NOMO-1 (cell line): Measurements from ENCODE around the gene FBRS.
"Not testable (repeated sequence)": the region's sequence is repeated elsewhere in the genome, so short reads cannot be mapped to it uniquely, and the experiment has no call there.

Experiments
- DNase-seq, 2 experiments: peaks; one replicate each; lab custom pipeline; 2025; ENCODE audit not compliant: unreplicated experiment in 2 of 2; lab: John Stamatoyannopoulos, UW

Gene FBRS

DNA sequence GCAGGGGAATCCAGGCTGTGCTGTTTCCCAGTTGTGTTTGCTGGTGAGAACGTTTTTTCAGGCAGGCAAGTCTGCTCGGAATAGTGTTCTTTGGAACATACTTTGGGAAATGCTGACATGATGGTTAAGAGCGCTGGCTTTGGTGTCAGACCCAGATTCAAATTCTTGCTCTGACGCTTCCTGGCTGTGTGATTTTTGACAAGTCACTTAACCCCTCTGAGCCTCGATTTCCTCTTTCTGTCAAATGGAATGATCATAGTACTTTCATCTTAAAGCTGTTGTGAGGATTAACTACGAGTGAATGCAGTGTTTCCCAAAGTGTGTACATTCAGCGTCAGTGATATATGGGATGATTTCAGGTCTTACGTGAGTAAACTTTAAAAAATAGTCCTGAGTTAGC lies 4.8 kb downstream of the FBRS start:
- no peak for DNase-seq

DNA sequence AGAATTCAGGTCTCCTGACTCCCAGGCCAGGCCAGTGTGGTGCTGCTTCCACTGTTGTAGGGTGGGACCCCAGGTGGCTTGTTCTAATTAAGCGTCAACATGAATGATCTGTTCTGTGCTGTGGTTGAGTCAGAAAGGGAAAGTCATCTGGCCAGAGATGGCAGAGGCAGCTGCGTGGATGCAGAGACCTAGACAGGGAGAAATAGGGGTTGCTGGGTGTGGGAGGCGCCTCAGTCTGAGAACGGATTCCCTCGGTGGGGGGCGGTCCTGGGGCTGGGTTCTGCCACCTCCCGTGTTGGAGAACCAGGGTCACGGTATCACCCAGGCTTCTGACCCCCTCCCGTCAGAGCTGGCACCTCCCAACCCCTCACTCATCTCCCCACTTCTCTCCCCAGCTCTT lies 5.6 kb downstream of the FBRS start:
- no peak for DNase-seq

DNA sequence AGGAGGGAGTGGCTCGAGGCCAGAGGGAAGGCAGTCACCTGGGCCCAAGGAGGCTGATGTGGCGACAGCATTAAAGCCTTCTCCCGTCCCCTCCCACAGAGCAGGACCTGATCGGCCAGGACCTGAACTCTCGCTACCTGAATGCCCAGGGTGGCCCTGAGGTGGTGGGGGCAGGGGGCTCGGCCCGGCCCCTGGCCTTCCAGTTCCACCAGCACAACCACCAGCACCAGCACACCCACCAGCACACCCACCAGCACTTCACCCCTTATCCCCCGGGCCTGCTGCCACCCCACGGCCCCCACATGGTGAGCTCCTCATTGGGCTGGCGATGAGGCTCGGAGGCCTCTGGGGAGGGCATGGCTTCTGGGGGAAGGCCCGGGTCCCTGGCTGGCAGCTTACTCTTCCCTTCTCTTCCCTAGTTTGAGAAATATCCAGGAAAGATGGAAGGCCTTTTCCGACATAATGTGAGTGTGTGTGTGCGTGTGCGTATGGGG lies 6.4 kb downstream of the FBRS start:
- no peak for DNase-seq

DNA sequence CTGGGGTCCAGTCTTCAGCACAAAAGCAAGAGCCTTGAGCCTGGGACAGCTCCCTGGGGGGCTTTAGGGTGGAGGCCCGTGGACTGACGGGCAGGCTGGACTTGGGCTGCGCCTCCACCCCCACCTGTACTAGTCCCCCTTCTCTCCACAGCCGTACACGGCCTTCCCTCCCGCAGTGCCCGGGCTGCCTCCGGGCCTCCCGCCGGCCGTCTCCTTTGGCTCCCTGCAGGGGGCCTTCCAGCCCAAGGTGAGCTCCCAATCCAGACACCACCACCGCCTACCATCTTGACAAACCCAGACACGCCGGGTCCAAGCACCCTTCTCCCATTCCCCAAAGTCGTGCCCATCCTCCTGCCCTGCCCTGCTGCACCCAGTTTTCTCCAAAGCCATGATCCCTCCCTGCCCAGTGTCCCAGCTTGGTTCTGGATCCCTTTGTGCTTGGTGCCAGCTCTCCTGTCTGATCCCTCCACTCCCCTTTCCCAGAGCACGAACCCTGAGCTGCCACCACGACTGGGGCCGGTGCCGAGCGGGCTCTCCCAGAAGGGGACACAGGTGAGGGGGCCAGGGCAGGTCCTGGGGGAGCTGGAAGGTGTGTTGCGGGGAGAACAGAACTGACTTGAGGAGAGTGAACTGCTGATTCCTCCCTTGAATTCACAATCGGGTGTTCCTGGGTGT lies 7.1 kb downstream of the FBRS start:
- DNase-seq: no peak

DNA sequence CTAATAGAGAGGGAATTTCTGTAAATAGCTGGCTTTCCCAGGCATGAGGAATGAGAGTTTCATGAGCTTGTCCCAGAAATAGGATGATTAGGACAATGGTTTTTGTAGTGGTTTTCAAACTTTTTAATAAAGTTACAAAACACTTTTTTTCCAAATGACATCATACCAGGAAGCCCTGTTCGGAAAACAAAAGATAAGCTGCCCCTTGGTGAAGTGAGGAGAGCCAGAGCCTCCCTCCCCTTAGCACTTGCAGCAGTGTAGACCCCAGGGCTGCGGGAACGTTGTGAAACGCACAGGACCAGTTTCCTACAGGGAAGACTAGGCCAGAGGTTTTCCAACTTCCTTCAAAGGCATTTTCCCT lies 7.6 kb downstream of the FBRS start:
- DNase-seq: no peak

DNA sequence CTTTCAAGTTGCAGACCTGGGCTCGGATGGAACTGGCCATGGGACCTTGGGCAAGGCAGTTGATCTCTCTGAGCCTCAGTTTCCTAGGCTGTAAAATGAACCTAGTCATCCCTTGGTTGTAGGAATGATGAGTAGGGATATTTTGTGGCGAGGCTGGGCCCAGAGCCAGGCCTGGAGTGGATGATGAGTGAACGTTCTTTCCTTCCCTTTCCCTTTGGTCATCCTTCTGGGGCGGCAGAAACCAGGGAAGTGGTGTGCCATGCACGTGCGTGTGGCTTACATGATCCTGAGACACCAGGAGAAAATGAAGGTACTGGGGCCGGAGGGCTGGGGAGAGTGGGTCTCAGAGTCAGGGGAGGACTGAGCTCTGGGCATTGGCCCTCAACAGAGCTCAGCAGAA lies 8.4 kb downstream of the FBRS start:
- DNase-seq: no peak

DNA sequence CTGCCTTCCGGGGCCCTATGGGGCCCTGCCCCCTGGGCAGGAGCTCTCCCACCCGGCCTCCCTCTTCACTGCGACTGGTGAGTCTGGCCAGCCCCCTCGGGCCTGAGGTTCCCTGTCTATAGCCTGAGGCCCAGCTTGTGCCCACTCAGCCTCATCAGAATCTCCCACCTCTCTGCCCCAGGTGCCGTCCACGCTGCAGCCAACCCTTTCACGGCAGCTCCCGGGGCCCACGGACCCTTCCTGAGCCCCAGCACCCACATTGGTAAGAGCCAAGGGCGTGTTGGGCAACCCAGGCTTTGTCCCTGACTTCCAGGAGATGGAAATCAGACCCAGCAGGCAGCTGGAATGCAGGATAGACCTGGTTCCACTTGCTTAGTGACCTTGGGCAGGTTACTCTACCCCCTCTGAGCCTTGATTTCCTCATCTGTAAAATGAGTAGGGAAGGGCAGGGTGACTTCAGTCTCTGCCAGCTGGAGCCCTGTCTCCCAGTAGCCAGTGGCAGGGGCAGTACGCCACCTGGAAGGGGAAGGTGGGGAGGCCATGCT lies 9.2 kb downstream of the FBRS start:
- no peak for DNase-seq

DNA sequence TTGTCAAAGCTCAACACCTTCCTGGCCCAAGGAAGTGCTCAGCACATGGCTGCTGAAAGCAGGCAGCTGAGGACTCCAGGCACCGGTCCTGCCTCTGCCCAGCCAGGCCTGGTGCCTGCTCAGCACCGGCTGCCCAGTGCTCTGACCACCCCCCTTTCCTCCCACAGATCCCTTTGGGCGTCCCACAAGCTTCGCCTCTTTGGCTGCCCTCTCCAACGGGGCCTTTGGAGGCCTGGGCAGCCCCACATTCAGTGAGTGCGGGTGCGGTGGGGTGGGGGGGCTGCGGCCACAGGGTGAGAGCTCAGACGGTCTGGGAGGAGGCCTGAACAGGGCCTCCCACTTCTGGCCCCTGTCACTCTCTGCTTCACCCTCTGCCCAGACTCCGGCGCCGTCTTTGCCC lies 10.2 kb downstream of the FBRS start:
- DNase-seq: no peak

DNA sequence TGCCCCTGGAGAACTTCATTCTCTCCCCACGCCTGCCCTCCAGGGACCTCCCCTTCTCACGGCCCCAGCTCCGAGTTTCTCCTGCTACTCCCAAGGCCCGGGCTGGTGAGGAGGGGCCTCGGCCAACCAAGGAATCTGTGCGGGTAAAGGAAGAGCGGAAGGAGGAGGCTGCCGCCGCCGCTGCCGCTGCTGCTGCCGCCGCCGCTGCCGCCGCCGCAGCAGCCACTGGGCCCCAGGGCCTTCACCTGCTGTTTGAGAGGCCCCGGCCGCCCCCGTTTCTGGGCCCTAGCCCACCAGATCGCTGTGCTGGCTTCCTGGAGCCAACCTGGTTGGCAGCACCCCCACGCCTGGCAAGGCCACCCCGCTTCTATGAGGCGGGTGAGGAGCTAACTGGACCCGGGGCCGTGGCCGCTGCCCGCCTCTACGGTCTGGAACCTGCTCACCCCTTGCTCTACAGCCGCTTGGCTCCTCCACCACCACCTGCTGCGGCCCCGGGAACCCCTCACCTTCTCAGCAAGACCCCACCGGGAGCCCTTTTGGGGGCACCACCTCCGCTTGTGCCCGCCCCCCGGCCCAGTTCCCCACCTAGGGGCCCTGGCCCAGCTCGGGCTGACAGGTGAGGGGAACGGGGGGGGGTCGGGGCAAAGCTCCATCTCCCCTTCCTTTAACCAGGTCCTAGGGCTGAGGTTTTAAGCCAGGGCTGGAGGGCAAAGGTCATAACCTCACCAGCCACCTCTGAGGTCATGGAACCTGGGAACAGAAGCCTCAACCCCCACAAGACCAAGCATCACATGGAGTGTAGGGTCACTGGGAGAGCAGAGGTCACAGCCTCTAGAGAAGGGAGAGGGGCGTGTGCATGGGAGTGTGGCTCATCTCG lies 11.0 kb downstream of the FBRS start:
- no peak for DNase-seq

DNA sequence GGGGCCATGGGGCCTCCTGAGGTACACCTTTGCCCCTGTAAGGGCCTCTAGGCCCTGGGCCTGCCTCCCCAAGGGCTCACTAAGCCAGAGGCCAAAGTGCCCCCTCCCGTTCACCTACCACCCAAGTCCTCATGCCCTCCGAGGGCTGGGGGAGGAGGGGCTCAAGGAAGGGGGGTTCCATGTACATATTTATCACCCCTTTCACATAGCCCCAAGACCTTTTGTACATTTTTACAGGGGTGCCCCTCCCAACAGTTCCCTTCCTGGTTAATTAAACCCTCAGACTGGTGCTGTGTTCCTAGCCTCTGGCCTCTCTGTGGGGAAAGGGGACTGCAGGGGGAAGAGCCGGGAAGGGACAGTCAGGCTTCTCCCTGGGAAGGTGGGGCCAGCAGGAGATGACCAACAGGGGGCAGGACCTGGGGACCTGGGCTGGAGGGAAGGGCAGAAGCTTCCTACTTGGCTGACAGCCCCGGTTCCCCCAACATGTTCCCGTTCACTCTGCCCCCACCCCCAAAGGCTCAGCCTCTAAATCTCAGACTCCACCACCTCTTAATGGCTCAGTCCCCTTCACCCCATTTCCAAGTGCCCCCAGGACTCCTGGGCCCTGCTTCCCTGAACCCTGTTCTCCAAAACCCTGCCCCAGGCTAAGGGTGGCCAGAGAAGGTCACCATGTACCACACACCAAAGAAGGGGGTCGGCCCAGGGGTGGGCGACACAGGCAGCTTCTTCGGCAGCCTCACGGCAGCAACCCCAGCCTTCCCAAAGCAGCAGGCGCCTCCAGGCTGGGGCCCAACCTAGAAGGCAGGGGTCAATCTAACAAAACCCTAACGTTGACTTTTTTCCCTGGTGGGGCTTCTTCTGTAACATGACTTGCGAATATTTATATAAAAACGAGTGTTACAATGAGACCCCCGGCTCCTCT lies 11.9 kb downstream of the FBRS start:
- no peak for DNase-seq

DNA sequence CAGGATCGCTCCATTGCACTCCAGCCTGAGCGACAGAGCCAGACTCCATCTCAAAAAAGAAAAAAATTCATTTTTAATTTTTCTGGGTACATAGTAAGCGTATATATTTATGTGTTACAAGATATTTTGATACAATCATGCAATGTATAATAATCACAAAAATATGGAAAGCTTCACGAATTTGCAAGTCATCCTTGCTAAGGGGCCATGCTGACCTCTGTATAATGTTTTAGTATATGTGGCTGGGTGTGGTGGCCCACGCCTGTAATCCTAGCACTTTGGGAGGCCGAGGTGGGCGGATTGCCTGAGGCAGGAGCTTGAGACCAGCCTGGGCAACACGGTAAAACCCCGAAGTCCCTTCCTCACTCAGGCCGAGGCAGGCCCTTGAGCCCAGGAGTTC lies 16.9 kb downstream of the FBRS start:
- DNase-seq: no peak

DNA sequence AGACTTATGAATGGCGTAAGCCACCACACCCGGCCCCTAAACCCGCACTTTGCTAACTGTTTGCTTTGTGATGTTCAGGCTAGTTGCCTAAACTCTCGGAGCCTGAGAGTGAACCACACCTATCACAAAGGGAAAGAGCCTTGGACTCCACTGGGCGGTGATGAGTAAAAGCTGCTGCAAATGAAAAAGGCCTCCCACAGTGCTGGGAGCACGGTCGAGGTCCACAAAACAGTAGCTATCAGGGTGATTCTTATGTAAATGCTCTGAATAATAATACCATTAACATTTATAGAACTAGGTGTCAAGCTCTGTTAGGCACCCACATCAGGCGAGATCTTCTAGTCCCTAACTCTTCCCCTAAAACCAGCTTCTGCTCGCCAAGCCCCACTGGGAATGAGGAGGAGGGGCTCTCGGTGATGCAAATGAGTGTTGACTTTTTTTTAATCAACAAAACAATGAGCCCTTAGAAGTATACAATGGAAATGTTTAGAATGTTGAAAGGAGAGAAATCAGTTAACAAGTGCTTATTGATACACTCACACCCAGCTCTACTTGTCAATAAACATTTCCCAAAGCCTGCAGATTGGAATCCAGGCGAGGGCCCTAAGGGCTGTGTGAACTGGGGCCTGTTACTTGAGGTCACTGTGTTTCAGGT lies 19.8 kb downstream of the FBRS start:
- no peak for DNase-seq

DNA sequence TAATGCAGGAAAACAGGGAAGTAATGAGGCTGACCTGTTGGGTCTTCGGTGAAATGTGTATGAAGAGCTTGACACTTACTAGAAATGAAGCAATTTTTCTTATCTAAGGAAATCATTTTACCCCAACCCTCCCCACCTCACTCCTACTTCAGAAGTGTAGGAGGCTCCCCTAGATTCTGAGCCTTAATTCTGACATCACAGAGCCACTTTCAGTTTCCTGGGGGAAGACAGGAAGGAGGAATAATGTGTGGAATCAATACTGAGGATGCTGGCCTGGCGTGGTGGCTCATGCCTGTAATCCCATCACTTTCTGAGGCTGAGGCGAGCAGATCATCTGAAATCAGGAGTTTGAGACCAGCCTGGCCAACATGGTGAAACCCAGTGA lies 20.3 kb downstream of the FBRS start:
- DNase-seq: no peak

DNA sequence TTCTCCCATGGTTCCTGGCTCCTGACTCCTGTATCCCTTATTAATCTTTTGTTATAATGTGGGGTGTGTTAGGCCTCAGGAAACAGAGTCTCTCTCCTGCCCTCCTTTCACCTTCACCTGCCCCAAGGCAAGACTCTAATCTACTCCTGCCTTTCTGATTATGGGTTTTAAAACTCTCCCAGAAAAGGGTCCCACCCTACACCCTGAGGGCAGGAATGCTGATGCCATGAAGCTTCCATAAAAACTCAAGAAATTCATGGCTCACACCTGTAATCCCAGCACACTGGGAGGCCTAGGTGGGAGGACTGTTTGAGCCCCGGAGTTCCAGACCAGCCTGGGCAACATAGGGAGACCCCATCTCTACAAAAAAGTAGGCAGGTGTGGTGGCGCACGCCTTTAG lies 22.1 kb downstream of the FBRS start:
- no peak for DNase-seq

DNA sequence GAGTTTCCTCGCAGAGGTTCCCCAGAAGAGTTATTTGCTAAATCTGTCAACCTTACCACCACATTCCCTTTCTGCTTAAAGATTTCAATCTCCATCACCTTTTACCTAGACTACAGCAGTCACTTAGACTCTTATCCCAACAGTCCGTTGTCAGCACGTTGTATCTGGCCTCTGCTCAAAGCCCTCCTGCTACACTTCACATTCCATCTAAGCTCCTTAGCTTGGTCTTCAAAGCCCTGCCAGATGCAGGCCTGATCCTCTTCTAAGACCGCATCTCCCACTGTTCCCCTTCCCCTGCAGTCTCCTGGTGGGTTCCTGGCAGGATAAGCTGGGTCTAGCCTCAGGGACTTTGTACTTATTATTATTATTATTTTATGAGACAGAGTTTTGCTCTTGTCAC lies 30.5 kb downstream of the FBRS start:
- no peak for DNase-seq

DNA sequence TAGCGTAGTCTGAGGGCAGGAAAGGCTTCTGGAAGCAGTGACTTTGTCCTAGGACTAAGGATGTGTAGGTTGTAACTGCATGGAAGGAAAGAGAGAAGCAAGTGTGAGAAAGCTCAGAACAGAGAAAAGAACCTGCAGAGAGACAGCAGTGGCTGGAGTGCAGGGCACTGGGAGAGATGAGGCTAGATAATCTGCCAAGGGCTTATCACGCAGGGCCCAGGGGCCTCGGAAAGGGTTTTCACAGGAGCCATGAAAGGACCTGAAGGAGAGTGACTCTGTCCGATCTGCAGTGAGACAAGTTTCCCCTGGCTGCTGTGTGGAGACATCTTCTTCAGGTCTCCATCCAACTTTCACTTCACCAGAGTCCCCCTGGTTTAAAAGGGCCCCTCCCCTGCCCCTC lies 33.7 kb downstream of the FBRS start:
- no peak for DNase-seq

DNA sequence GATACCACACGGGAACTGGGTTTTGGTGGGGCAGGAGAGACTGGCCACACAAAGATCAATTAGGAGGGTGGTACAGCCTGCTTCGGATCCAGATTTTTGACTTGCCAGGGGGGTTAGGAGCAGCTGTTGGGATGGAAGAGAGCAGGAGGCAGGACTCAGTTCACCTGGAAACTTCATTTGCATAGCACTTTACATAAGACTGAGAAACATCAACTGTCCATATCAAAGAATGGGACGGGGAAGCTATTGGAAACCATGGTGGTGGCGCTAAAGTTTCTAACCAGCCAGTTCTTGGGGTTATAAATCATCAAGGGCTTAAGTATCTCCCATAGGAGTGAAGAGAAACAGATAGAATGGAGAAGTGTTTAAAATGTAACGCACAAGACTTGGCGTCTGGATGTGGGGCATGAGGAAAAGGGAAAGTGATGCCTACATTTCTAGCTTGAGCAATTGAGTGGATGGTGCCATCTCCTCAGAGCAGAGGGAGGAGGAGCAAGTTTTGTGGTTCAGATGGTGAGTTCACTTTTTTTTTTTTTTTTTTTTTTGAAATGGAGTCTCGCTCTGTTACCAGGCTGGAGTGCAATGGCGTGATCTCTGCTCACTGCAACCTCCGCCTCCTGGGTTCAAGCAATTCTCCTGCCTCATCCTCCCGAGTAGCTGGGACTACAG lies 34.3 kb downstream of the FBRS start:
- peak in 1 of 2 experiments; percentile 58 for DNase-seq

DNA sequence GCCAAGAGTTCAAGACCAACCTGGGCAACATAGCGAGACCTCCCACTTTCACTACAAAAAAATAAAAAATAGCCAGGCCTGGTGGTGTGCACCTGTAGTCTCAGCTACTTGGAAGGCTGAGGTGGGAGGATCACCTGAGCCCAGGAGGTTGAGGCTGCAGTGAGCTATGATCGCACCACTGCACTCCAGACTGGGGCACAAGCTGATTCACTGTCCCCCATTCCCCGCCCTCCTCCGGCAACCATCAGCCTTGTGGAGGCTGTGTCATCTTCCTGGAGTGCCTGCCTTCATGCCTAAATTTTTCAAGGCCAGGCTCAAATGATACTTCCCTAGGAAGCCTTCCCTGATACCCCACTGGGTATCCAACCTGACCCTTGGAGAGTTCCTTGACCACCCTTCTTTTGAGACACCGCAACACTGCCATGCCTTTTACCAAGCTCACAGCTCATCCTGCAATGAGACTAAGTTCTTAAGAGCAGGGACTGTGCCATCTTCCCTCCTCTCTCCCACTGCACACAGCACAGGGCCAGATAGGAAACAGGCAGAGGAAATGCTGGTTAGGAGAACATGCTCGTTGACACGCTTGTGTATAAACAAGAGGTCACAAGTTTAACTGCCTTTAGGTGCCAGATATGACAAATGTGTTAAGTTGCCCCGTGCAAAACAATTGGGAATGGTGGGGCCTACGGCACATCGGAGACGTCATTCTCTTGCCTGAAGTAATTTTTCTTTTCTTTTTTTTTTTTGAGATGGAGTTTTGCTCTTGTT lies 36.9 kb downstream of the FBRS start:
- DNase-seq: no peak

DNA sequence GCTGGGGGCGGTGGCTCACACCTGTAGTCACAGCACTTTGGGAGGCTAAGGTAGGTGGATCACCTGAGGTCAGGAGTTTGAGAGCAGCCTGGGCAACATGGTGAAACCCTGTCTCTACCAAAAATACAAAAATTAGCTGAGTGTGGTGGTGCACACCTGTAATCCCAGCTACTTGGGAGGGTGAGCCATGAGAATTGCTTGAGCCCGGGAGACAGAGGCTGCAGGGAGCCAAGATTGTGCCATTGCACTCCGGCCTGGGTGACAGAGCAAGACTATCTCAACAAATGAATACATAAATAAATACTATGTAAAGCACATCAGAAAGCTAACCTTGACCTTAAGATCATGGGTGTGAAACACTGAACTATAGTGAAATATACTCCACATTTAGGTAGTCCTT lies 38.4 kb downstream of the FBRS start:
- DNase-seq: not testable (repeated sequence)
